Measurements from ENCODE around the gene B4GALT6.

Gene B4GALT6

DNA sequence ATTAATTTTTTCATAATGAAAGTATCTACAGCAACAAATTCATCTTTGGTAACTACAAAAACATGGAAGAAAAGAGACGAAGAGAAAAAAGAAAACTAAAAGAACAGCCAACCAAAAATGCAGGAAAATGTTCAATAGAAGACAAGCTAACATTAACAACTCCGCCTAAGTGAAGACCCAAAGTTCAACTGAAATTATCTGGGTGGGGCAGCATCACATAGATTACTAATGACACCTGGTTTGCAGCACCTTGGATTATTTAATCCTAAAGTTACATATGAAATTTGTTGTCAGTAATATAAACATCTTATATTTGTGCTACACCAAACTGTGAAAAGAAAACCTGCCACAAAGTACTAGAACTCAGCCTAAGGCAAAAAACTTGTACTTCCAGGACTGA lies 14.8 kb downstream of the B4GALT6 start:
- no peak overlapping the region for H3K9ac ChIP-seq (ENCODE audit: low read length)
- H3K4me1 ChIP-seq (ENCODE audit: control insufficient read depth, insufficient read depth, low read length) = no peaks in the 10 kb centered on the region
- H3K27ac ChIP-seq (ENCODE audit: low read depth, low read length) = no peak overlapping the region
- H3K36me3 ChIP-seq (ENCODE audit: control insufficient read depth, insufficient read depth, low read length) = no peaks in the 10 kb centered on the region
- H3K4me3 ChIP-seq (ENCODE audit: low read length) = no peak overlapping the region
- no peaks in the 10 kb centered on the region for H3K27me3 ChIP-seq (ENCODE audit: control insufficient read depth, insufficient read depth, low read length)

DNA sequence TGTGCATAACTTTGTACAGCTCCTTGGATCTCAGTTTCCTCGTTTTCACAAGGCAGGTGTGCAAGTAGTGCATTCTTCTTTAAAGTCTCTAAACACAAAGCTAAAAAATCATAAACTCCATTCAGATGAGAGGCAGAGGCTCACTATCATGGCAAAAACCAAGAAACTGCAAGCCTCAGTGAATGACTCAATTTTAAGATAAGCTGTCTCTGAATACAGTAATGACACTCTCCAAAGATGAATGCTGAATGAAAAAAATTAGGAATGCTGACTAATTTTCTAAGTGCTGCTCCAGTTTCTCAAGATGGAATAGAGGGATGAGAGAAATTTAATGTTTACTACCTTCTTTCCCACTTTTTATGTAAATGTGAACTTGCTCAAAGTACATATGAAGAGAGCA lies 17.2 kb downstream of the B4GALT6 start:
- no peak overlapping the region for H3K27ac ChIP-seq (ENCODE audit: low read depth, low read length)

DNA sequence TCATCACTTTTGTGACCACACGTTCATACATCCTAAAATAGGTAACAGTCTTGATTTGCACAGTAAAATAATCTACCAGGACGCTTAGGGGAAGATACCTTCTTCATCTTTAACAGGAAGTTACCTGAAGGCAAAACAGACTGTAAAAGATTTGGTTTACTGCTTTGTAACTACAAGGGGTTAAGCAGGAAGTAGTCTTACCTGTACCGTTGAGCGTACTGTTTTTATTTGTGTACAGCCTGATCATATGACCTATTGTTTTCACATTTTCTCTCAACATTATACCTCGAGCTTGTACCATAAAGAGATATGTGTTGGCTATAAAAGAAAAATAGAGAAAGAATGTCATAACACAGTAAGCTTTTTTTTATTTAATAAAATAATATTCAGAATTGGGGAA lies 18.3 kb downstream of the B4GALT6 start:
- Histone ChIP-seq H3K36me3 (ENCODE audit: control insufficient read depth, insufficient read depth, low read length) (no peaks in the 10 kb centered on the region), H3K27ac (ENCODE audit: low read depth, low read length) (no peak overlapping the region), H3K9ac (ENCODE audit: low read length) (no peak overlapping the region)

More for the DNA sequence above, 17.2 kb downstream of the B4GALT6 start:
- Histone ChIP-seq H3K9ac (ENCODE audit: low read length) (no peak overlapping the region), H3K27me3 (ENCODE audit: control insufficient read depth, insufficient read depth, low read length) (no peaks in the 10 kb centered on the region), H3K4me1 (ENCODE audit: control insufficient read depth, insufficient read depth, low read length) (no peaks in the 10 kb centered on the region), H3K4me3 (ENCODE audit: low read length) (no peak overlapping the region), H3K36me3 (ENCODE audit: control insufficient read depth, insufficient read depth, low read length) (no peaks in the 10 kb centered on the region)

DNA sequence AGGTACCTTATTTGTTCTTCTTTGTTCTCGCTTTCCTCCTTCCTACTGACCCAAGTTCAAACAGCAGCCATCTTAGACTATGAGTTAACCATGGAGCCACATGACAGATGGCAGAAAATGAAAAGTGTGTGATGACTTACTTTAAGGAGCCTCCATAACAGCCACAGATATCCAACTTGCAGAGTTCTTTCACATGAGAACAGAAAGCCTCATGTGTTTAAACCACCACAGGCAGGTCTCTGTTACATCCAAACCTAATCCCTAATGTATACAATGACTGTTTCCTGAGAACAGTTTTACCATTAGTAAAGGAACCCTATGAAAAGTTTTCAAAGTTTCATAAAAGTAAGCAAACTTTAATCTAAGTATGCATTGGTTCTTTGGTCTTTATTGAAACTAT lies 20.3 kb downstream of the B4GALT6 start:
- Histone ChIP-seq H3K4me3 (ENCODE audit: low read length) (no peak overlapping the region), H3K36me3 (ENCODE audit: control insufficient read depth, insufficient read depth, low read length) (no peaks in the 10 kb centered on the region), H3K27me3 (ENCODE audit: control insufficient read depth, insufficient read depth, low read length) (no peaks in the 10 kb centered on the region), H3K4me1 (ENCODE audit: control insufficient read depth, insufficient read depth, low read length) (no peaks in the 10 kb centered on the region), H3K9ac (ENCODE audit: low read length) (no peak overlapping the region), H3K27ac (ENCODE audit: low read depth, low read length) (no peak overlapping the region)

More for the DNA sequence above, 18.3 kb downstream of the B4GALT6 start:
- no peaks in the 10 kb centered on the region for H3K4me1 ChIP-seq (ENCODE audit: control insufficient read depth, insufficient read depth, low read length)
- no peaks in the 10 kb centered on the region for H3K27me3 ChIP-seq (ENCODE audit: control insufficient read depth, insufficient read depth, low read length)
- no peak overlapping the region for H3K4me3 ChIP-seq (ENCODE audit: low read length)

DNA sequence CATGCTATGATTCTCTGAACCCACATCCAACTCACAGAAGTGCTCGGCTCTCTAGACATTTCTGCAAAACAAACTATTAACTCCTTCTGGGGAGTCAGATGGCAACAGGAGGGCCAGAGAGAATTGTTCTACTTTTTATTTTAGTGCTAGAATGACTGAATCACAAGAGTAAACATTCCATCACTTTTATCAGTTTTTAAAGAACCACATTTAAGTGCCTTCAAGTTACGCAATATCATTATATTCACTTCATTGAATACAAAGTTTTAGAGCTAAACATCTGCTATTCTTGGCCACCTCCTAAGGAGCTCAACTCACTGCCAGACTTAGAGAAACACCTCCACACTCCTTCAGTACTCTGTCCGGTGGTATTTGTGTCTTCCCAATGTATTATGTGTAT lies 22.4 kb downstream of the B4GALT6 start:
- Histone ChIP-seq H3K27ac (ENCODE audit: low read depth, low read length) (no peak overlapping the region), H3K9ac (ENCODE audit: low read length) (no peak overlapping the region), H3K27me3 (ENCODE audit: control insufficient read depth, insufficient read depth, low read length) (no peaks in the 10 kb centered on the region), H3K36me3 (ENCODE audit: control insufficient read depth, insufficient read depth, low read length) (no peaks in the 10 kb centered on the region), H3K4me1 (ENCODE audit: control insufficient read depth, insufficient read depth, low read length) (no peaks in the 10 kb centered on the region), H3K4me3 (ENCODE audit: low read length) (no peak overlapping the region)

DNA sequence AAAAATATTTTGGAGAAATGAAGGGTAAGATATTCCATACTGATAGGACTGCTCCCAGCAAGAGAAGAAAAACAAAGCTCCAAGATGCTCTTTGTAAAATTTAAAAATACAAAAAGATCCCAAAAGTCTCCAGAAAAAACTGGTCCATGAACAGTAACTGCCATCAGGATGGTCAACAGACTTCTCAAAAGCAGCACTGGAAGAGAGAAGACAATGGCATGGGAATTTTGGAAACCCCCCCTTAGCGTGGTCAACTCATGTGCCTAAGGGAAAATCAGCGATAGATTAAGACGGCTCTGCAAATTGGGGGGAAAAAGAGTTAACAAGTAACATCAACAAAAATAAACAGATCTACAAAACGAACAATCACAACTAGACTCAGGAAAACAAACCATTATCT lies 23.6 kb downstream of the B4GALT6 start:
- no peaks in the 10 kb centered on the region for H3K36me3 ChIP-seq (ENCODE audit: control insufficient read depth, insufficient read depth, low read length)
- H3K4me1 ChIP-seq (ENCODE audit: control insufficient read depth, insufficient read depth, low read length) = no peaks in the 10 kb centered on the region
- no peak overlapping the region for H3K27ac ChIP-seq (ENCODE audit: low read depth, low read length)
- no peak overlapping the region for H3K4me3 ChIP-seq (ENCODE audit: low read length)
- no peaks in the 10 kb centered on the region for H3K27me3 ChIP-seq (ENCODE audit: control insufficient read depth, insufficient read depth, low read length)
- no peak overlapping the region for H3K9ac ChIP-seq (ENCODE audit: low read length)

DNA sequence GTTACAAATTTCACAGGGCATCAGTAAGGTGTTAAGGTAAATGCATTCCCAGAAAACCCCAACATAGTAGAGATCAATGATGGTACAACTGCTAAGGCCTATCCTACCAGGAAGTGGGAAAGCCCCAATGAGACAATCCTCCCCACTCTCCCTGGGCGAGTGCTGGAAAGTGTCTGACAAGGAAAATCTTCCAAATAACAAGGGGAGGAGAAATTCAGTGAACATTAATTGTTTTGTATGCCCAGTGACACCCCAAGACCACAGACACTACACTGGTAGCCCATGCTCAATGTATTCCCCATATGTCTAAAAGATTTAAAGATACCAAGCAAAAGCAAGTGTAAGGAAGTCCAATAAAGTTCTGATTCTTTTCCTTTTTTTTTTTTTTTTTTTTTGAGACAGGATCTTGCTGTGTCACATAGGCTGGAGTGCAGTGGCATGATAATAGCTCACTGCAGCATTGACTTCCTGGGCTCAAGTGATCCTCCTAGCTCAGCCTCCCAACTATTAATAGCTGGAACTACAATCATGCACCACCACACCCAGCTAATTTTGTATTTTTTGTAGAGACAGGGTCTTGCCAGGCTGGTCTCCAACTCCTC lies 24.7 kb downstream of the B4GALT6 start:
- no peaks in the 10 kb centered on the region for H3K27me3 ChIP-seq (ENCODE audit: control insufficient read depth, insufficient read depth, low read length)
- H3K36me3 ChIP-seq (ENCODE audit: control insufficient read depth, insufficient read depth, low read length) = no peaks in the 10 kb centered on the region
- no peak overlapping the region for H3K4me3 ChIP-seq (ENCODE audit: low read length)
- no peak overlapping the region for H3K27ac ChIP-seq (ENCODE audit: low read depth, low read length)
- no peak overlapping the region for H3K9ac ChIP-seq (ENCODE audit: low read length)
- no peaks in the 10 kb centered on the region for H3K4me1 ChIP-seq (ENCODE audit: control insufficient read depth, insufficient read depth, low read length)

DNA sequence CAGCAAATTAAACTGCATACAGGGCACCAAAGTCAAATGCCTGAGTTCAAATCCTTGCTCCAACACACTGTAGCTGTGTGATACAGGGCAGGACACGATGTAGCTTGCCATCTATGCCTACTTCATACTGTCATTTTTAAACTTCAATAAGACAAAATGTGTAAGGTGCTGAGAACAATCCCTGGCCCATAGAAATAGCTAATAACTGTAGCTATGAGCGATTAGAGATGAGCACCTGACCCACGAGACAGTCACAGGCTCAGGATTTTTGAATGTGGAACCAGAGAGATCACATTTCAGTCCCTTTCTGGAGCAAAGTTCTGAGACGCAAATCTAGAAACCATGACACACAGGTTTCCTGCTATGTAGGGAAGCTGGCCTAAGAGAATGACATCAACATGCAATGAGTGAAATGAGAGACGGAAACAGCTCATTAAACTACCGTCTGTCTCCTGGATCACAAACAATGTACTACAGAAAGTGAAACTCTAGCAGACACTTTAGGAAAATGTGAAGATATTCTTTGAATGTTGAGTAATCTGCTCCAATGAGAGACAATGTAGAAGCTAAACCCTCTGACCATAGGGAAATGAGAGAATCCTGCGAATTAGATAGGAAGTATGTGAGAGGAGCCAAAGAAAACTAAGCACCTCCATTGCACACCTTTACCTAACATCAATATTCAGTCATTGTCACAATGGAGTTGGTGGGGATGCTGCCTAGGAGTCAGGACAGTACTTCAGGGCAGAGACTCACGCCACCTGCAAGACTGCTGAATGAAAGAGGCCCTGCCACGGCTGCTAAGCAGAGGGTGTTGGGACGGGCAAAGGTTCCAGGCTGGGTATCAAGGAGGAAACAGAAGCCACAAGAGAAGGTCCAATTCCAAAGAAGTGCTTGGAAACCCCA lies 25.5 kb downstream of the B4GALT6 start:
- H3K27ac ChIP-seq (ENCODE audit: low read depth, low read length) = no peak overlapping the region
- no peak overlapping the region for H3K4me3 ChIP-seq (ENCODE audit: low read length)
- H3K4me1 ChIP-seq (ENCODE audit: control insufficient read depth, insufficient read depth, low read length) = no peaks in the 10 kb centered on the region
- H3K27me3 ChIP-seq (ENCODE audit: control insufficient read depth, insufficient read depth, low read length) = no peaks in the 10 kb centered on the region
- H3K9ac ChIP-seq (ENCODE audit: low read length) = no peak overlapping the region
- H3K36me3 ChIP-seq (ENCODE audit: control insufficient read depth, insufficient read depth, low read length) = no peaks in the 10 kb centered on the region

DNA sequence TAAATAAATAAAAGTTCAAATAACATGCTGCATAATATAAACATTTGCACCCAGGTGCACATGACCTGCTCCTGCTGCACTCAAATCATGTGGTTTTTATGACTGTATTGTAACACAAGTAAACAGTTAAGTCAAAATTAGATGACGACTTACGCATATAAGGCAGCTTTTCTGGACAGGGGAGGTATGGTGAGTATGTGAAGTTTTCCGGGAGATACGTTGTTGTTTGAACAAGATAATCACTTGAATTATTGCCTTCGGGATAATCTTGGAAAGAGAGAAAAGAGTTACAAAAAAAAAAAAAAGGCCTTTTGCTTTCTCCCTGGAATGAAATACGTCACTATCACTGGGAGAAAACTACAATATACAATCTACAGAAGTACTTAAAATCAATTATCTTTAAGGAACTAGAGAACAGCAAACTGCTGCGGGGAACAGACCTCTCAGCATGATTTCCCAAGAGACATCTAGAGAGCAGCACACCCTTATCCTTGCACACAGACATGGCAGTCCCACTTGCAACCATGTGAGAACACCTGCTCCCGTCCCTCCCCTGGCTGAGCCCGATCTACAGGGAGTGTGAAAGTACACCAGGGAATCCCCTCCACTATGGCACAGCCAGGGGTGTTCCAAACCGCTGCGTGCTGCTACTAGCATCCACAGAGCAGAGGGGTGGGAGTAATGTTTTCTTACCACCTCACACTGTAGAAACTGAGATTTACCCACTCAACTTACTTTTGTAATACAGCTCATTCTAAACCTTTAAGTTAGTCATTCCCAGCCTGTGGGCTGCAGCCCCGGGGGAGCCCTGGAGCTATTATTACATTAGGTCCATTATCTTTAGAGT lies 26.3 kb downstream of the B4GALT6 start:
- Histone ChIP-seq H3K27ac (ENCODE audit: low read depth, low read length) (no peak overlapping the region), H3K36me3 (ENCODE audit: control insufficient read depth, insufficient read depth, low read length) (no peaks in the 10 kb centered on the region), H3K4me1 (ENCODE audit: control insufficient read depth, insufficient read depth, low read length) (no peaks in the 10 kb centered on the region), H3K4me3 (ENCODE audit: low read length) (no peak overlapping the region), H3K27me3 (ENCODE audit: control insufficient read depth, insufficient read depth, low read length) (no peaks in the 10 kb centered on the region), H3K9ac (ENCODE audit: low read length) (no peak overlapping the region)

DNA sequence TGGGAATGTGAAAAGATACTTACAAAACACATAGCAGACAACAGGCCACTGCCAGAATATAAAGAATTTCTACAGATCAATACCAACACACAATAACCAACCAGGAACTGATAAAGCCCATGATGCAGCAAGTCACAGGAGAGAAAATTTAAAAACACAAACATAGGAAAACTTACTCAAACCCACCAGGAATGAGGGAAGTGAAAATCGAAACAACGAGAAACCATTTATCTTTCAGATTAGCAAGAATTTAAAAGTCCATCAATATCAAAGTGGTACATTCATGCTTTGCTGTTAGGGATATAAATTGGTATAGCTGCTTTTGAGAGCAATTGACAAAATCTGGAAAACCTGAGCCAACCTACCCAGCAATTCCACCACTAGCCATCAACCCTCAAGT lies 27.6 kb downstream of the B4GALT6 start:
- Histone ChIP-seq H3K9ac (ENCODE audit: low read length) (no peak overlapping the region), H3K4me1 (ENCODE audit: control insufficient read depth, insufficient read depth, low read length) (no peaks in the 10 kb centered on the region), H3K27me3 (ENCODE audit: control insufficient read depth, insufficient read depth, low read length) (no peaks in the 10 kb centered on the region), H3K36me3 (ENCODE audit: control insufficient read depth, insufficient read depth, low read length) (no peaks in the 10 kb centered on the region), H3K4me3 (ENCODE audit: low read length) (no peak overlapping the region), H3K27ac (ENCODE audit: low read depth, low read length) (no peak overlapping the region)

DNA sequence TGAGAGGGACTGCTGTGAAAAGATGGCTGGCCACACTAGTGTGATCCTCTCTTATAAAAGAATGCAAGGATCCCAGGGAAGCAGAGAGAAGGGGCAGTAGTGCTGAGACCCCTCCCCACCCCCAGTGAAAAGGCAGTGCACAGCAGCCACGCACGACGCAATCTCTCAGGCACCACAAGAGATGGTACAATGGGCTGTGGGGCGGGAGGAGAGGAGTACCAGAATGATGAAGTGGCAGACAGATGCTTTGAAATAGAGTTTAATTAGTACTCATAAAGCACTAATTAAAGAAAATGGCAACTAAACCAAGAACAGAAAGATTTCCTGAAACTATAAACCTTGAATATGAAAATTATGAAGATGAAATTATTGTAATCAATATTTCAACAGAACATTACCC lies 29.0 kb downstream of the B4GALT6 start:
- Histone ChIP-seq H3K4me3 (ENCODE audit: low read length) (no peak overlapping the region), H3K9ac (ENCODE audit: low read length) (no peak overlapping the region), H3K4me1 (ENCODE audit: control insufficient read depth, insufficient read depth, low read length) (no peaks in the 10 kb centered on the region), H3K27ac (ENCODE audit: low read depth, low read length) (no peak overlapping the region), H3K27me3 (ENCODE audit: control insufficient read depth, insufficient read depth, low read length) (no peaks in the 10 kb centered on the region), H3K36me3 (ENCODE audit: control insufficient read depth, insufficient read depth, low read length) (no peaks in the 10 kb centered on the region)

DNA sequence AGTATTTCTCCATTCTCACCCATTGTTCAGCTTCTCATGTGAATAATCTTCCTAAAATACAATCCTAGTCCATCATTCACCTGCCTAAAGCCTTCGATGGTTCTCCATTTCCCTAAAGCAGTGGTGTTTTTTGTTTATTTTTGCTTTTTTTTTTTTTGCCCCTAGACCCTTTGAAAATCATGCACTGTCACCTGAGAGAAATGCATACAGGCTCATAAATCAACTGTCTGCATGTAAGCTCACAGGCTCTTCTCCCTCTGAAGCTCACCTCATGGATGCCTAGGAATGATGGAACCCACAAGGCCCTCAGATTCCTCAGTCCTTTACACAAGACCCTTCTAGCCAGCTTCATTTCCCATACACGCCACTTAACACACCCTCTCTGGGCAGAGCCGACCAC lies 31.5 kb downstream of the B4GALT6 start:
- no peaks in the 10 kb centered on the region for H3K4me1 ChIP-seq (ENCODE audit: control insufficient read depth, insufficient read depth, low read length)
- H3K9ac ChIP-seq (ENCODE audit: low read length) = no peak overlapping the region
- H3K27ac ChIP-seq (ENCODE audit: low read depth, low read length) = no peak overlapping the region
- no peaks in the 10 kb centered on the region for H3K27me3 ChIP-seq (ENCODE audit: control insufficient read depth, insufficient read depth, low read length)
- H3K4me3 ChIP-seq (ENCODE audit: low read length) = no peak overlapping the region
- H3K36me3 ChIP-seq (ENCODE audit: control insufficient read depth, insufficient read depth, low read length) = no peaks in the 10 kb centered on the region

Measured in rectal smooth muscle tissue (tissue), 1 donor.